Natural killer cell (primary cell): ENCODE data around the gene MYO15B. TPM values are rescaled to one million over a fixed set of nuclear protein-coding genes. Genes with fewer than 3 reads are reported as not detected.

Experiments used
- ATAC-seq, 3 donors: fragments of 150-1000 bp in 2 of 3; fragments of 200-7000 bp in 1 of 3; cut with Tn5 transposase; 1 replicate in 1 of 3; 2 replicates in 2 of 3; pipeline ENCODE4 v1.10.0; 2021; ENCODE audit warnings: mild to moderate bottlenecking in 2 of 3, moderate library complexity in 2 of 3
- DNase-seq, 2 donors: peaks; one replicate each; pipeline versions ENCODE4 v3.0.0 to v3.0.0-alpha.2; 2013 to 2021; ENCODE audit warnings: mixed read lengths in 1 of 2
- H3K27ac ChIP-seq: one replicate; pipeline ENCODE4 v1.5.1; 2013; ENCODE audit warnings: mild to moderate bottlenecking, low read length
- H3K27me3 ChIP-seq: one replicate; pipeline ENCODE4 v1.6.1; 2013; ENCODE audit warnings: low read length; ENCODE audit not compliant: control insufficient read depth, insufficient read depth
- H3K36me3 ChIP-seq: one replicate; pipeline ENCODE4 v1.6.1; 2013; ENCODE audit warnings: low read length; ENCODE audit not compliant: control insufficient read depth, insufficient read depth
- H3K4me1 ChIP-seq: one replicate; pipeline ENCODE4 v1.6.1; 2013; ENCODE audit warnings: low read length; ENCODE audit not compliant: control insufficient read depth, insufficient read depth
- H3K4me3 ChIP-seq: one replicate; pipeline ENCODE4 v1.5.1; 2013; ENCODE audit warnings: low read length
- H3K9me3 ChIP-seq: one replicate; pipeline ENCODE4 v1.6.1; 2013; ENCODE audit warnings: low read length; ENCODE audit not compliant: control insufficient read depth, insufficient read depth
- H3K27ac Mint-ChIP-seq, 2 donors: one replicate each; pipeline ENCODE4 v1.8.0; 2022; ENCODE audit warnings: mild to moderate bottlenecking in 2 of 2, mixed read lengths in 2 of 2, moderate library complexity in 1 of 2
- H3K27me3 Mint-ChIP-seq, 2 donors: one replicate each; pipeline ENCODE4 v1.8.0; 2022; ENCODE audit warnings: low read depth in 2 of 2, mixed read lengths in 2 of 2
- H3K36me3 Mint-ChIP-seq: one replicate; pipeline ENCODE4 v1.8.0; 2022; ENCODE audit warnings: mixed read lengths
- H3K4me1 Mint-ChIP-seq, 2 donors: one replicate each; pipeline ENCODE4 v1.8.0; 2022; ENCODE audit warnings: mixed read lengths in 2 of 2
- H3K4me3 Mint-ChIP-seq: one replicate; pipeline ENCODE4 v1.8.0; 2022; ENCODE audit warnings: mild to moderate bottlenecking, moderate library complexity, mixed read lengths
- H3K9me3 Mint-ChIP-seq, 2 donors: one replicate each; pipeline ENCODE4 v1.8.0; 2022; ENCODE audit warnings: mixed read lengths in 2 of 2
- WGBS: methylation state at CpG from one replicate; pipeline ENCODE4 v1.1.7; 2013; ENCODE audit warnings: missing lambda C conversion rate; ENCODE audit not compliant: insufficient coverage; 5-methylcytosine and 5-hydroxymethylcytosine counted together
- intact Hi-C: fragments of 100-400 bp; cut with micrococcal nuclease; formaldehyde crosslinking; loops from one replicate; pipeline ENCODE4 v1.14.2; 2022
- total RNA-seq, 4 donors: library from RNA; stranded (reverse); fragments of 120-200 nt in 1 of 4; gene quantifications; one replicate each; pipeline versions ENCODE4 v1.2.3 to v1.2.4, GENCODE V29; 2013 to 2022
- TF ChIP-seq, protein P1 (sequence below): fragments of 200-600 bp; IDR thresholded peaks from one replicate; pipeline ENCODE4 v1.8.0; 2022; ENCODE audit warnings: antibody characterized with exemption

MYO15B gene
- total RNA-seq, result 100 to 1,000 TPM; 336 to 372 (median 339) TPM
- total RNA-seq (2013), result 98.1 TPM

DNA sequence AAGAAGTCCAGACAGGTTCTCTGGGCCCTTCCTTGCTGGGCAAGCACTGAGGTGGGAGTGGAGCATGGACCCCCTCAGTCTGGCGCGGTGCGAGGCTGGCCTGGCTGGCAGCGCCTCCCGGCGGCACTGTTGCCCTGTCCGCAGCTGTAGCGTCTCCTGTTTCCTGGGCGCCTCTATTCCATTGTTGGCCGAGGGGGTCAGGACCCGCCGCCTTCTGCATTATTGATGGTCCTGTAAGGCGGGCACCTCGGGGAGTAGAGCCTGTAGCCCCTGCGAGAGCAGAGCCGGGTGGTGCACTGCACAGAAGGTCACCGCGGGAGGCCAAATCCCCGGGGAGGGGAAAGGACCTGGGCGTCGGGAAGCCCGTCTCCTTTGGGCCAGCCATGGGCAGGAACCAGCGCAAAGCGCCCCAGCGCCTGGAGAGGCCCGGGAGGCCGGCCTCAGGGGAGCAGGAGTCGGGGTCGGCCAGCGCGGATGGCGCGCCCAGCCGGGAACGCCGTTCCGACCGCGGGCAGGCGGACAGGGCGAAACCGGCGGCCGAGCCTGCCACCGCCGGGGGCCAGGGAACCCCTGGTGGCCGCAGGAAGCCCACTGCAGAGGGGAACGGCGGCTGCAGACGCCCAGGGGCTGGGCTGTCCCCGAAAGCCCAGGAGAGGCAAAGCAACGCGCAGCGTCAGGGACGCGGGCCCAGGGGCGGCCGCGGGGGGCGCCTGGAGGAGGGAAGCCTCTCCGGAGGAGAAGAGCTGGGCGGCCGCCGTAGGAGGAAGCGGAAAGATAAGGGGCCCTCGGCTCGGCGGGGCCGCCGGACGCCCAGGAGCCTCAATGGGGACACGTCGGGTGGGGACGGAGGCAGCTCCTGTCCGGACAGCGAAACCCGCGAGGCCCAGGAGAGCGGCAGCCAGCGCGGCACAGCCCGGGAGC is at the start of gene MYO15B:
TSS of gene MYO15B (plus strand) at position 126 of the 921 bp plus-strand sequence. CDS start at position 384, 258 bp downstream.
- TF ChIP-seq, protein P1, sequence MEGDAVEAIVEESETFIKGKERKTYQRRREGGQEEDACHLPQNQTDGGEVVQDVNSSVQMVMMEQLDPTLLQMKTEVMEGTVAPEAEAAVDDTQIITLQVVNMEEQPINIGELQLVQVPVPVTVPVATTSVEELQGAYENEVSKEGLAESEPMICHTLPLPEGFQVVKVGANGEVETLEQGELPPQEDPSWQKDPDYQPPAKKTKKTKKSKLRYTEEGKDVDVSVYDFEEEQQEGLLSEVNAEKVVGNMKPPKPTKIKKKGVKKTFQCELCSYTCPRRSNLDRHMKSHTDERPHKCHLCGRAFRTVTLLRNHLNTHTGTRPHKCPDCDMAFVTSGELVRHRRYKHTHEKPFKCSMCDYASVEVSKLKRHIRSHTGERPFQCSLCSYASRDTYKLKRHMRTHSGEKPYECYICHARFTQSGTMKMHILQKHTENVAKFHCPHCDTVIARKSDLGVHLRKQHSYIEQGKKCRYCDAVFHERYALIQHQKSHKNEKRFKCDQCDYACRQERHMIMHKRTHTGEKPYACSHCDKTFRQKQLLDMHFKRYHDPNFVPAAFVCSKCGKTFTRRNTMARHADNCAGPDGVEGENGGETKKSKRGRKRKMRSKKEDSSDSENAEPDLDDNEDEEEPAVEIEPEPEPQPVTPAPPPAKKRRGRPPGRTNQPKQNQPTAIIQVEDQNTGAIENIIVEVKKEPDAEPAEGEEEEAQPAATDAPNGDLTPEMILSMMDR, result peak; percentile 4
- Mint-ChIP-seq H3K4me1 (peaks cover 7 to 25% of the 10 kb centered on the region in 2 donors), H3K9me3 (no peaks in the 10 kb centered on the region), H3K27ac (peak within 1 kb of the TSS; percentile 54 to 80), H3K4me3 (peak within 1 kb of the TSS; percentile 89), H3K36me3 (no peaks in the 10 kb centered on the region), H3K27me3 (no peaks in the 10 kb centered on the region)
- Histone ChIP-seq H3K4me3 (peak within 1 kb of the TSS; percentile 70), H3K9me3 (no peaks in the 10 kb centered on the region), H3K4me1 (peaks cover 30% of the 10 kb centered on the region), H3K36me3 (peaks cover 5% of the 10 kb centered on the region), H3K27ac (peak within 1 kb of the TSS; percentile 86), H3K27me3 (no peaks in the 10 kb centered on the region)
- intact Hi-C loops, result loop anchor here (1.0 to 5.0 kb wide), 3 partner anchors 51 to 162 kb away; partner anchors contain the start of genes CASKIN2 and TSEN54
- ATAC-seq (peak; percentile 52 to 65 (median 56)), DNase-seq (peak; percentile 62 to 77)
- WGBS, result 2% methylated on average over 82 of the region's 82 CpGs

DNA sequence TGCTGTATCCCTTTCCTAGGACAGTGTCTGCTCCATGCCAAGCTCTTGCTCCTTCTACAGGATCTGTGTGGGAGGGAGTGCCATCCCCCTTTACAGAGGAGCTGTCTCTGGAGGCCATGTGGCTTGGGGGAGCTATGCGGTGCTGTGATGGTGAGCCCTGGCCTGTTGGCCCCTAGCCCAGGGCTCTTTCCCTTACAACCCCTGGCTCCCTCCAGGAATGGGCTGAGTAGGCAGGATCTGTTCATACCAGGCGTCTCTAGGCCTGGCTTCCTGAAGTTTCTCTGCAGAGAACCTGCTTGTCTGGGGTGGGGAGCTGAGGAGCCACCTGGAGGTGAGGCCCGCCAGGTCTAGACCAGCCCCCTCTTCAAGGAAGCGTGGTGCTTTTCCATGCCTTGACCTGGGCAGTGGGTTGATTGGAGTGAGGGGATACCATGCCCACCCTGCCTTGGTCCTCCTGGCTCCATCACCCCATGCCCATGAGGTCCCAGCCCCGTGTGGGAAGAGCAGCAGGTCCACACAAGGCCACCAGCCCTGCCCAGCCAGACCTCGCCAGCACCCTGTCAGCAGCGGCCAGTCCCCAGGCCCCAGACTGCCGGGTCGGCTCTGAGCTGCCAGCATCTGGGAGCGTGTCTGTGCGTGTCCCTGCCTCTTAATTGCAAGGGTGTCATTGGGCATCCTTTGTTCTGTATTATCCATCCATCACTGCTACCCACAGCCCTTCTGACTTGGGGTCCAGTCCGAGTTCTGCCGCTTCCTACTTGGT is 47.5 kb upstream of the MYO15B start:
- Mint-ChIP-seq H3K4me1 (peaks cover 29 to 44% of the 10 kb centered on the region in 2 donors), H3K27me3 (no peaks in the 10 kb centered on the region), H3K27ac (peak overlapping the region in 1 of 2 donors; percentile 54), H3K9me3 (no peaks in the 10 kb centered on the region), H3K4me3 (no peak overlapping the region), H3K36me3 (no peaks in the 10 kb centered on the region)
- Histone ChIP-seq H3K4me3 (no peak overlapping the region), H3K4me1 (peaks cover 23% of the 10 kb centered on the region), H3K9me3 (no peaks in the 10 kb centered on the region), H3K36me3 (peaks cover 24% of the 10 kb centered on the region), H3K27me3 (no peaks in the 10 kb centered on the region), H3K27ac (no peak overlapping the region)
- intact Hi-C loops, result loop anchor here (5.0 kb wide), 1 partner anchor 47 kb away; the partner anchor contains the start of gene MYO15B
- WGBS, result 93% methylated on average over 13 of the region's 13 CpGs
- DNase-seq, result no peak
- TF ChIP-seq, protein P1, result no peak
- no peak for ATAC-seq

- ATAC-seq (no peak), DNase-seq (no peak)
- Mint-ChIP-seq H3K4me1 (peaks cover 21 to 41% of the 10 kb centered on the region in 2 donors), H3K9me3 (no peaks in the 10 kb centered on the region), H3K27ac (peak overlapping the region in 1 of 2 donors; percentile 54), H3K27me3 (no peaks in the 10 kb centered on the region), H3K36me3 (no peaks in the 10 kb centered on the region), H3K4me3 (no peak overlapping the region)
- WGBS, result 92% methylated on average over 4 of the region's 4 CpGs
- intact Hi-C loops, result no loop called here
- no peak overlapping the region for H3K4me3 ChIP-seq
- no peak overlapping the region for H3K27ac ChIP-seq
- H3K27me3 ChIP-seq, result no peaks in the 10 kb centered on the region
- peaks cover 14% of the 10 kb centered on the region for H3K4me1 ChIP-seq
- TF ChIP-seq, protein P1, result no peak
- no peaks in the 10 kb centered on the region for H3K9me3 ChIP-seq
- H3K36me3 ChIP-seq, result peaks cover 25% of the 10 kb centered on the region
Measured at GRCh38 chr17:75540923-75541503, 46.6 kb upstream of the MYO15B start.
